ENCODE data around the gene PPM1H.

Gene PPM1H

DNA sequence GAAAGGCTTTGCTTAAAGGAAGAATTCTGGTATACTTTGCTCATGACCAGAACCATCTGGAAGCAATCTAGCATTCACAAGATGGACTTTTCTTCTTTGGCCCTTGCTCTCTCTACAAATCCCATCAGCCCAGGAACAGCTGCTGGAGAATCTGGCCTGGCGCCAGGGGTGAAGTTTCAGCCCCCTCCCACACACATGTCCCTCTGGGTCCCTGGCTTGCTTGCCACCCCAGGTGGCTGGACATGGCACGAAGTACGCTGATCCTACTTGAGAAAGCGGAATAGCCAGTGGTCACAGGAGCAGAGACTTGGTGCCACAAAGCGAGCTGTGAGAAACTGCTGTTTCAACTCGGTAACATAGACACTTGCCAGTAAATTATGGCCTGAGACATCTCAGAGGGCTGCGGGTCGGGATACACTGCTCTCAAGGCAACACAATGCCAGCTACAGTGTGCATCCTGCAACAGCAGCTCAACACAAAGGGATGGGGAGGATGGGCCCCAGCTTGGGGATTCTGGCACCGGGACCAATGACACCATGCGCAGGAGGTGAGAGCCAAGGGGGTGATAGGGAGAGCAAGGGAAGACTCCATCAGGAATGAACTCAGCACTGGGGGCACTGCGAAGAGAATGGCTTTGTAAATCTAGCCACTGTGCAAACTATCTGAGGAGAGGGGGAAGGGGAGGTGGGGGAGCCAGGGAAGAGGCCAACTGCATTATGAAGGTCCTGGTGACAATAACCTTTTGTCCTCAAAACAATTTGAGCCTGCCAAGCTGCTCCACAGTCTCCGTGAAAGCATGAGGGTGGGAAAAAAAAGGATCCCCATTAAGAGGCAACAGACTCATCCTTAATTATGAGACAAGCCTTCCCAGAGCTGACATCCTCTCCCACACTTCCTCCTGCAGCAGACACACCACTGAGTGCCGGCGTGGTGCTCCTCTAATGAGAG, 219.9 kb downstream of the PPM1H start:
- Histone ChIP-seq H3K36me3 (replicated peaks in 1 of 2; ENCODE audit: control insufficient read depth in 2 of 2, insufficient read depth in 2 of 2, low read length in 2 of 2) (no peaks in the 10 kb centered on the region), H3K9ac (ENCODE audit: low read depth, low read length, poor library complexity) (no peak overlapping the region), H3K9me3 (replicated peaks in 1 of 2; ENCODE audit: control insufficient read depth in 2 of 2, insufficient read depth in 1 of 2, low read depth in 1 of 2, low read length in 2 of 2) (peaks cover 0 to 2% of the 10 kb centered on the region in 2 donors), H3K27me3 (ENCODE audit: control insufficient read depth in 3 of 3, insufficient read depth in 3 of 3, low read depth in 1 of 3, low read length in 3 of 3) (no peaks in the 10 kb centered on the region), H3K4me3 (ENCODE audit: low read length in 2 of 2) (no peak overlapping the region), H2AFZ (ENCODE audit: low read length) (peak overlapping the region; percentile 43), H2BK5ac (ENCODE audit: low read length) (peak overlapping the region; percentile 8), H3K4me1 (ENCODE audit: control insufficient read depth in 2 of 2, insufficient read depth in 1 of 2, low read depth in 1 of 2, low read length in 2 of 2) (peaks cover 47 to 60% of the 10 kb centered on the region in 2 donors), H4K8ac (ENCODE audit: low read depth, low read length) (no peak overlapping the region), H3K18ac (ENCODE audit: low read length) (peak overlapping the region; percentile 71), H2BK12ac (ENCODE audit: low read length) (peak overlapping the region; percentile 11), H3K79me1 (ENCODE audit: low read depth, low read length) (no peaks in the 10 kb centered on the region), H3K4me2 (ENCODE audit: insufficient read depth, low read length, poor library complexity, severe bottlenecking) (no peak overlapping the region), H2BK120ac (ENCODE audit: low read depth, low read length) (peak overlapping the region; percentile 1), H3K4ac (ENCODE audit: low read length) (no peak overlapping the region), H2AK5ac (ENCODE audit: low read depth, low read length) (peak overlapping the region; percentile 47), H2BK15ac (ENCODE audit: low read length) (no peak overlapping the region), H4K91ac (ENCODE audit: low read depth, low read length, poor library complexity) (no peak overlapping the region), H3K14ac (ENCODE audit: low read length) (no peak overlapping the region), H3K27ac (replicated peaks; ENCODE audit: low read length) (peak overlapping the region; percentile 91), H3K23ac (ENCODE audit: low read depth, low read length, poor library complexity) (no peak overlapping the region)
- peak; percentile 50 for DNase-seq (ENCODE audit: low spot score)
- no CpG with 5 or more reads among the region's 14 CpGs for WGBS, 2 donors (ENCODE audit: extremely low coverage in 2 of 2, insufficient read length in 2 of 2, insufficient replicate concordance in 1 of 2)

- Histone ChIP-seq H3K23ac (ENCODE audit: low read depth, low read length, poor library complexity) (no peak overlapping the region), H3K9ac (ENCODE audit: low read depth, low read length, poor library complexity) (no peak overlapping the region), H2BK120ac (ENCODE audit: low read depth, low read length) (no peak overlapping the region), H2BK15ac (ENCODE audit: low read length) (no peak overlapping the region), H3K27me3 (ENCODE audit: control insufficient read depth in 3 of 3, insufficient read depth in 3 of 3, low read depth in 1 of 3, low read length in 3 of 3) (no peaks in the 10 kb centered on the region), H3K14ac (ENCODE audit: low read length) (no peak overlapping the region), H2BK5ac (ENCODE audit: low read length) (no peak overlapping the region), H2AK5ac (ENCODE audit: low read depth, low read length) (no peak overlapping the region), H3K18ac (ENCODE audit: low read length) (peak overlapping the region; percentile 2), H2BK12ac (ENCODE audit: low read length) (no peak overlapping the region), H3K36me3 (replicated peaks in 1 of 2; ENCODE audit: control insufficient read depth in 2 of 2, insufficient read depth in 2 of 2, low read length in 2 of 2) (no peaks in the 10 kb centered on the region), H3K27ac (replicated peaks; ENCODE audit: low read length) (peak overlapping the region; percentile 91), H4K8ac (ENCODE audit: low read depth, low read length) (no peak overlapping the region), H3K4ac (ENCODE audit: low read length) (no peak overlapping the region), H3K4me2 (ENCODE audit: insufficient read depth, low read length, poor library complexity, severe bottlenecking) (no peak overlapping the region), H3K4me3 (ENCODE audit: low read length in 2 of 2) (no peak overlapping the region), H4K91ac (ENCODE audit: low read depth, low read length, poor library complexity) (no peak overlapping the region), H3K4me1 (ENCODE audit: control insufficient read depth in 2 of 2, insufficient read depth in 1 of 2, low read depth in 1 of 2, low read length in 2 of 2) (peaks cover 47 to 60% of the 10 kb centered on the region in 2 donors), H3K9me3 (replicated peaks in 1 of 2; ENCODE audit: control insufficient read depth in 2 of 2, insufficient read depth in 1 of 2, low read depth in 1 of 2, low read length in 2 of 2) (peaks cover 0 to 2% of the 10 kb centered on the region in 2 donors), H3K79me1 (ENCODE audit: low read depth, low read length) (no peaks in the 10 kb centered on the region), H2AFZ (ENCODE audit: low read length) (no peak overlapping the region)
- no peak for DNase-seq (ENCODE audit: low spot score)
- WGBS, 2 donors (ENCODE audit: extremely low coverage in 2 of 2, insufficient read length in 2 of 2, insufficient replicate concordance in 1 of 2) = no CpG with 5 or more reads among the region's 8 CpGs
These were observed 220.7 kb downstream of the PPM1H start for GRCh38 chr12:62714181-62714773.

DNA sequence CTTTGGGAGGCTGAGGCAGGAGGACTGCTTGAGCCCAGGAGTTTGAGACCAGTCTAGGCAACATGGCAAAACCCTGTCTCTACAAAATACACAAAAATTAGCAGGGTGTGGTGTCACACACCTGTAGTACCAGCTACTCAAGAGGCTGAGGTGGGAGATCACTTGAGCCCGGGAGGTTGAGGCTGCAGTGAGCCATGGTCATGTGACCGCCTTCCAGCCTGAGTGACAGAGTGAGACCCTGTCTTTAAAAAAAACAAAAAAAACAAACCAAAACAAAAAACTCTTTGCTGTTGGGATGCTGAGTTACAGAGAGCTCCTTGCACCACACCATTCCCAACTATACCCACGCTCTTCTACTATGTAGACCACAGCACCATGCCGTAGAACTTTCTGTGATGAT, 221.2 kb downstream of the PPM1H start:
- Histone ChIP-seq H3K27ac (replicated peaks; ENCODE audit: low read length) (no peak overlapping the region), H4K91ac (ENCODE audit: low read depth, low read length, poor library complexity) (no peak overlapping the region), H2BK5ac (ENCODE audit: low read length) (no peak overlapping the region), H3K4me3 (ENCODE audit: low read length in 2 of 2) (no peak overlapping the region), H2BK120ac (ENCODE audit: low read depth, low read length) (no peak overlapping the region), H3K4me2 (ENCODE audit: insufficient read depth, low read length, poor library complexity, severe bottlenecking) (no peak overlapping the region), H3K4me1 (ENCODE audit: control insufficient read depth in 2 of 2, insufficient read depth in 1 of 2, low read depth in 1 of 2, low read length in 2 of 2) (peaks cover 49 to 60% of the 10 kb centered on the region in 2 donors), H2BK15ac (ENCODE audit: low read length) (no peak overlapping the region), H3K36me3 (replicated peaks in 1 of 2; ENCODE audit: control insufficient read depth in 2 of 2, insufficient read depth in 2 of 2, low read length in 2 of 2) (no peaks in the 10 kb centered on the region), H3K79me1 (ENCODE audit: low read depth, low read length) (no peaks in the 10 kb centered on the region), H3K9ac (ENCODE audit: low read depth, low read length, poor library complexity) (no peak overlapping the region), H3K18ac (ENCODE audit: low read length) (peak overlapping the region; percentile 51), H3K23ac (ENCODE audit: low read depth, low read length, poor library complexity) (no peak overlapping the region), H2AFZ (ENCODE audit: low read length) (no peak overlapping the region), H2BK12ac (ENCODE audit: low read length) (no peak overlapping the region), H4K8ac (ENCODE audit: low read depth, low read length) (no peak overlapping the region), H3K4ac (ENCODE audit: low read length) (no peak overlapping the region), H3K14ac (ENCODE audit: low read length) (no peak overlapping the region), H3K9me3 (replicated peaks in 1 of 2; ENCODE audit: control insufficient read depth in 2 of 2, insufficient read depth in 1 of 2, low read depth in 1 of 2, low read length in 2 of 2) (peaks cover 0 to 2% of the 10 kb centered on the region in 2 donors), H2AK5ac (ENCODE audit: low read depth, low read length) (peak overlapping the region; percentile 40), H3K27me3 (ENCODE audit: control insufficient read depth in 3 of 3, insufficient read depth in 3 of 3, low read depth in 1 of 3, low read length in 3 of 3) (no peaks in the 10 kb centered on the region)
- no CpG with 5 or more reads among the region's 4 CpGs for WGBS, 2 donors (ENCODE audit: extremely low coverage in 2 of 2, insufficient read length in 2 of 2, insufficient replicate concordance in 1 of 2)
- DNase-seq (ENCODE audit: low spot score) = no peak

Data from neuronal stem cell (in vitro differentiated cells).